ENCODE measurements around the gene SLC36A4. TPM values are rescaled to one million over a fixed set of nuclear protein-coding genes. Genes with fewer than 3 reads are reported as not detected.

Gene SLC36A4
- total RNA-seq, 4 donors from 2014 or later = 1.5 to 3.4 (median 2.4) TPM

DNA sequence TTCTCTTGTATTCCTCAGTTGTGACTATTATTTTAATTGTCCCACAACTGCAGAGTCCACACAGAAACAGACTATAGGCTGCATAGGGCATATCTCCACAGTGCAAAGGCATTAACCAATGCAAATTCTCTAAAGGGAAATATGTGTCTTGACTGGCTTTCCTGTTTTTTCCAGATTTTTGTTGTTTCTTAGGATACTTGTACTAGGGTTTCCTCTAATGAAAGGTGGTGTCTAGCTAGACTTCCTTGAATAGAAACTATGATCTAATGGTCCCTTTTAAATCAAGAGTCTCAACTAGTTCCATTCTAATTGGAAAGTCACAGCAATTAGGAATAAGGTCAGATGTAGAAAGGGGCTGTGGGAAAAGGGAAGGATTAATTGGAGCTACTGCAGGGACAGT, 37.6 kb downstream of the SLC36A4 start:
- intact Hi-C loops (cut with DNase I; ENCODE audit: low total_unique reads) = no loop called here
- no peaks in the 10 kb centered on the region for H3K4me1 ChIP-seq
- in situ Hi-C loops (cut with MboI; ENCODE audit: low sequenced_read_pairs in 4 of 4) = no loop called here
- H3K27ac ChIP-seq = no peak overlapping the region
- no peak overlapping the region for H3K4me3 ChIP-seq
- H3K9me3 ChIP-seq = no peaks in the 10 kb centered on the region
- no peak for TF ChIP-seq POLR2A (IDR thresholded peaks at IDR 0.05)
- TF ChIP-seq, protein P1, sequence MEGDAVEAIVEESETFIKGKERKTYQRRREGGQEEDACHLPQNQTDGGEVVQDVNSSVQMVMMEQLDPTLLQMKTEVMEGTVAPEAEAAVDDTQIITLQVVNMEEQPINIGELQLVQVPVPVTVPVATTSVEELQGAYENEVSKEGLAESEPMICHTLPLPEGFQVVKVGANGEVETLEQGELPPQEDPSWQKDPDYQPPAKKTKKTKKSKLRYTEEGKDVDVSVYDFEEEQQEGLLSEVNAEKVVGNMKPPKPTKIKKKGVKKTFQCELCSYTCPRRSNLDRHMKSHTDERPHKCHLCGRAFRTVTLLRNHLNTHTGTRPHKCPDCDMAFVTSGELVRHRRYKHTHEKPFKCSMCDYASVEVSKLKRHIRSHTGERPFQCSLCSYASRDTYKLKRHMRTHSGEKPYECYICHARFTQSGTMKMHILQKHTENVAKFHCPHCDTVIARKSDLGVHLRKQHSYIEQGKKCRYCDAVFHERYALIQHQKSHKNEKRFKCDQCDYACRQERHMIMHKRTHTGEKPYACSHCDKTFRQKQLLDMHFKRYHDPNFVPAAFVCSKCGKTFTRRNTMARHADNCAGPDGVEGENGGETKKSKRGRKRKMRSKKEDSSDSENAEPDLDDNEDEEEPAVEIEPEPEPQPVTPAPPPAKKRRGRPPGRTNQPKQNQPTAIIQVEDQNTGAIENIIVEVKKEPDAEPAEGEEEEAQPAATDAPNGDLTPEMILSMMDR (IDR thresholded peaks at IDR 0.05 in 4 of 5, conservative IDR thresholded peaks at IDR 0.05 in 1 of 5) = no peak
- H3K27me3 ChIP-seq = no peaks in the 10 kb centered on the region
- DNase-seq = no peak
- H3K36me3 ChIP-seq = peaks cover 0 to 12% of the 10 kb centered on the region in 2 donors
- ATAC-seq = no peak

DNA sequence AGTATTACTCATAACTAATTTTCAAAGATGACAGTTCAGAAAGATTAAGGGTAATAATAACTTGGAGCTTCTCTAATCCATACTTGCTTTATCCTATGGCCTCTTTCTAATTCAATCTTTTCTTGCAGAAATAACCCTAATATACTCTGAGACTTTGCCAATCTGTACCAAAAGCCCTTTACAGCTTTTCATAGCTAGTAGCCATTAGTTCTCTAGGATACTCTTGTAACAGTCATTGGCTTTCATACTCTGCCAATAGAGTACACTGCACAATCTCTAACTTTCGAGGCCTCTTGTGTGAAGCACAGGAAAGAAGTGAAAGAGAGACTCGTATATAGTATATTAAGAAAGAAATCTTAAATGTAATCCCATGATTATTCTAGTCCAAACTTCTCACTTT, 38.1 kb downstream of the SLC36A4 start:
- Histone ChIP-seq H3K36me3 (peaks cover 0 to 12% of the 10 kb centered on the region in 2 donors), H3K9me3 (no peaks in the 10 kb centered on the region), H3K27ac (no peak overlapping the region), H3K27me3 (no peaks in the 10 kb centered on the region), H3K4me1 (no peaks in the 10 kb centered on the region), H3K4me3 (no peak overlapping the region)
- TF ChIP-seq, protein P1 (IDR thresholded peaks at IDR 0.05 in 4 of 5, conservative IDR thresholded peaks at IDR 0.05 in 1 of 5) = no peak
- ATAC-seq (no peak), DNase-seq (no peak)
- intact Hi-C loops (cut with DNase I; ENCODE audit: low total_unique reads) = no loop called here
- in situ Hi-C loops (cut with MboI; ENCODE audit: low sequenced_read_pairs in 4 of 4) = no loop called here

DNA sequence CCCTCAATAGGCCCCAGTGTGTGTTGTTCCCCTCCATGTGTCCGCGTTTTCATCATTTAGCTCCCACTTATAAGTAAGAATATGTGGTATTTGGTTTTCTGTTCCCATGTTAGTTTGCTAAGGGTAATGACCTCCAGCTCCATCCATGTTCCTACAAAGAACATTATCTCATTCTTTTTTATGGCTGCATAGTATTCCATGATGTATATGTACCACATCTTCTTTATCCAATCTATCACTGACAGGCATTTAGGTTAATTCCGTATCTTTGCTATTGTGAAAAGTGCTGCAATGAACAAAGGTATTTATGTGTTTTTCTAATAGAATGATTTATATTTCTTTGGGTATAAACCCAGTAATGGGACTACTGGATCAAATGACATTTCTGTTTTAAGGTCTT, 42.1 kb downstream of the SLC36A4 start:
- Histone ChIP-seq H3K9me3 (no peaks in the 10 kb centered on the region), H3K4me1 (no peaks in the 10 kb centered on the region), H3K27me3 (no peaks in the 10 kb centered on the region), H3K36me3 (no peaks in the 10 kb centered on the region), H3K27ac (no peak overlapping the region), H3K4me3 (no peak overlapping the region)
- in situ Hi-C loops (cut with MboI; ENCODE audit: low sequenced_read_pairs in 4 of 4) (no loop called here), intact Hi-C loops (cut with DNase I; ENCODE audit: low total_unique reads) (no loop called here)
- no peak for TF ChIP-seq POLR2A (IDR thresholded peaks at IDR 0.05)
- TF ChIP-seq, protein P1 (IDR thresholded peaks at IDR 0.05 in 4 of 5, conservative IDR thresholded peaks at IDR 0.05 in 1 of 5) = no peak
- ATAC-seq (no peak), DNase-seq (no peak)

DNA sequence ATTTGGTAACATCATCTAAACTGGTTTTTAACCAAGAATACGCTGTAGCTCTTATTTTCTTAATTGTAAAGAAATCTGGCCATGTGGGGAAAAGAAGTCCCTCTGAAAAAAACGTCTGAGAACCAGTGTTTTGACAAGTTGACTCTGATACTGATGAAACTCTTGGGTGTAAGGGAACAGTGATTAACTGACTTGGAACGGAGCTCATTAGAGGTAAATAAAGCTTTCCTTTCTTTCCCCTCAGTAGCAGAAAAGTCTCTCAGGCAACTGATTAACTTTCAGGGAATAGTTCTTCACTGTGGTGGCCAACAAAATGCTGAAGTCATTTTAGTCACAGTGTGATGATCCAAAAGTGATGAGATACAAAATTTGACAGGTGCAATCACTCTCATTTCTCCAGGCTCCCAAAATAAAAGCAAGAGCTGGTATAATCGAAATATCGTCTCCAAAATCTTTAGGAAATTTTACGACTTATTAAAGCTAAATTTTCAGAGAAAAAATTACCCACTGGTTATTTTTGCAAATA, 52.3 kb downstream of the SLC36A4 start:
- TF ChIP-seq POLR2A (IDR thresholded peaks at IDR 0.05) = no peak
- TF ChIP-seq, protein P1 (IDR thresholded peaks at IDR 0.05 in 4 of 5, conservative IDR thresholded peaks at IDR 0.05 in 1 of 5) = no peak
- Histone ChIP-seq H3K27ac (no peak overlapping the region), H3K27me3 (no peaks in the 10 kb centered on the region), H3K4me1 (no peaks in the 10 kb centered on the region), H3K36me3 (no peaks in the 10 kb centered on the region), H3K9me3 (no peaks in the 10 kb centered on the region), H3K4me3 (no peak overlapping the region)
- DNase-seq (no peak), ATAC-seq (no peak)
- in situ Hi-C loops (cut with MboI; ENCODE audit: low sequenced_read_pairs in 4 of 4) (no loop called here), intact Hi-C loops (cut with DNase I; ENCODE audit: low total_unique reads) (no loop called here)

DNA sequence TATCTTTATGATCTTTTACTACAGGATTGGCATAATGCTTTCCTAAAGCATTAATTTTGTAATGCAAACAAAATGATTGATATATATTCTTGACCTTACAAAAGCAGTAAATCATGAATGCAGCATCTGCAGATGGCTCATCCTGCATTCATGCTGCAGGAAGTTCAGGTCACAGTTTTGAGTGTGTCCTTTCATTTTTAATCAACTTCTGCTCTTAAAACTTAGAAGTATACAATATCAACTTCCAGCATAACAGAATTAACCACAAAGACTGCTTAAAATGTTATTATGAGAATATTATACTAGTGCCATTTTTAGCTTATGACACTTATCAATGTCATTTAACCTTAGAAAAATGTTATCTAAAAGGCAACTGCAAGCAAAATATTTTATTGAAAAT, 54.0 kb downstream of the SLC36A4 start:
- in situ Hi-C loops (cut with MboI; ENCODE audit: low sequenced_read_pairs in 4 of 4) = no loop called here
- H3K27ac ChIP-seq = no peak overlapping the region
- no peaks in the 10 kb centered on the region for H3K36me3 ChIP-seq
- ATAC-seq (no peak), DNase-seq (no peak)
- H3K27me3 ChIP-seq = no peaks in the 10 kb centered on the region
- H3K4me3 ChIP-seq = no peak overlapping the region
- no peaks in the 10 kb centered on the region for H3K4me1 ChIP-seq
- intact Hi-C loops (cut with DNase I; ENCODE audit: low total_unique reads) = no loop called here
- H3K9me3 ChIP-seq = no peaks in the 10 kb centered on the region
- TF ChIP-seq, protein P1 (IDR thresholded peaks at IDR 0.05 in 4 of 5, conservative IDR thresholded peaks at IDR 0.05 in 1 of 5) = no peak
- no peak for TF ChIP-seq POLR2A (IDR thresholded peaks at IDR 0.05)
